Caco-2 (cell line): ENCODE data around the gene SIMC1. TPM values are rescaled to one million over a fixed set of nuclear protein-coding genes. Genes with fewer than 3 reads are reported as not detected.

Experiments used
- BruUV-seq: library from RNA; stranded (reverse); fragments of 400-500 nt; replicated peaks from 2 replicates; lab custom pipeline; 2021; lab: Mats Ljungman, UMichigan
- CTCF ChIA-PET: fragments of 300-600 bp; sonication (Branson Sonifier 250); formaldehyde crosslinking; loops from one replicate; lab custom pipeline; 2022; ENCODE audit warnings: antibody characterized with exemption; lab: Charles Lee
- POLR2A ChIA-PET: fragments of 300-600 bp; sonication (Branson Sonifier 250); formaldehyde crosslinking; loops from one replicate; lab custom pipeline; 2022; ENCODE audit warnings: antibody characterized with exemption; lab: Charles Lee
- DNase-seq, 2 experiments: peaks; one replicate each; pipeline versions ENCODE4 v3.0.0 to v3.0.0-alpha.2; 2020 to 2022
- H3K27me3 ChIP-seq: replicated peaks from 2 replicates; pipeline ENCODE4 v1.6.0; 2011; ENCODE audit warnings: low read length; ENCODE audit not compliant: control insufficient read depth, insufficient read depth
- H3K36me3 ChIP-seq: 2 replicates; pipeline ENCODE4 v1.5.1; 2011; ENCODE audit warnings: low read length; ENCODE audit not compliant: control insufficient read depth, insufficient read depth
- H3K4me1 ChIP-seq: fragments of 250-450 bp; sonication (Bioruptor Pico); 2 replicates; pipeline ENCODE4 v1.5.1; 2020; ENCODE audit warnings: mild to moderate bottlenecking
- H3K4me3 ChIP-seq: 2 replicates; pipeline ENCODE4 v1.5.1; 2011; ENCODE audit warnings: low read depth, mild to moderate bottlenecking, control low read depth, low read length
- H3K9me3 ChIP-seq: fragments of 250-450 bp; sonication (Bioruptor Pico); 2 replicates; pipeline ENCODE4 v1.5.1; 2020; ENCODE audit warnings: mild to moderate bottlenecking, moderate library complexity
- H3K27ac Mint-ChIP-seq: one replicate; pipeline ENCODE4 v1.8.0; 2022; ENCODE audit warnings: mixed read lengths; ENCODE audit not compliant: unreplicated experiment
- H3K27me3 Mint-ChIP-seq: one replicate; pipeline ENCODE4 v1.8.0; 2022; ENCODE audit warnings: mixed read lengths; ENCODE audit not compliant: insufficient read depth, unreplicated experiment
- H3K36me3 Mint-ChIP-seq: one replicate; pipeline ENCODE4 v1.8.0; 2022; ENCODE audit warnings: mild to moderate bottlenecking, mixed read lengths; ENCODE audit not compliant: insufficient read depth, unreplicated experiment
- H3K4me1 Mint-ChIP-seq: one replicate; pipeline ENCODE4 v1.8.0; 2022; ENCODE audit warnings: low read depth, mixed read lengths; ENCODE audit not compliant: unreplicated experiment
- H3K4me3 Mint-ChIP-seq: one replicate; pipeline ENCODE4 v1.8.0; 2022; ENCODE audit warnings: mild to moderate bottlenecking, moderate library complexity, mixed read lengths; ENCODE audit not compliant: unreplicated experiment
- H3K9me3 Mint-ChIP-seq: one replicate; pipeline ENCODE4 v1.8.0; 2022; ENCODE audit warnings: mixed read lengths; ENCODE audit not compliant: unreplicated experiment
- CTCF ChIP-seq, 2 experiments: fragments of 200-600 bp in 1 of 2; IDR thresholded peaks; 1 replicate in 1 of 2; 2 replicates in 1 of 2; pipeline versions ENCODE4 v1.5.1 to v1.8.0; 2011 to 2022; ENCODE audit warnings: antibody characterized with exemption in 1 of 2, control low read depth in 1 of 2, inconsistent platforms in 1 of 2, low read depth in 1 of 2, low read length in 1 of 2, mild to moderate bottlenecking in 1 of 2, moderate library complexity in 1 of 2; ENCODE audit not compliant: insufficient read depth in 1 of 2, severe bottlenecking in 1 of 2, unreplicated experiment in 1 of 2
- intact Hi-C: fragments of 100-400 bp; cut with micrococcal nuclease; formaldehyde crosslinking; loops from one replicate; pipeline ENCODE4 v1.10.0; 2022; ENCODE audit not compliant: unreplicated experiment
- total RNA-seq: library from RNA; stranded (reverse); gene quantifications from 2 replicates; pipeline ENCODE4 v1.2.3, GENCODE V29; 2022

Gene SIMC1
- total RNA-seq, 1 experiment from 2014 or later = 42.3 TPM

GRCh38 chr5:176379881-176380280 lies 141.7 kb downstream of the SIMC1 start:
- no peak for TF ChIP-seq CTCF (IDR thresholded peaks at IDR 0.05; ENCODE audit: insufficient read depth in 1 of 2, low read depth in 1 of 2, low read length in 1 of 2, severe bottlenecking in 1 of 2, unreplicated experiment in 1 of 2)
- no peak overlapping the region for H3K4me3 ChIP-seq
- Mint-ChIP-seq H3K27ac (no peak overlapping the region), H3K4me3 (no peak overlapping the region), H3K9me3 (no peaks in the 10 kb centered on the region), H3K27me3 (no peaks in the 10 kb centered on the region), H3K4me1 (no peaks in the 10 kb centered on the region), H3K36me3 (peaks cover 31% of the 10 kb centered on the region)
- intact Hi-C loops = no loop called here
- H3K27me3 ChIP-seq = no peaks in the 10 kb centered on the region
- POLR2A ChIA-PET = no interaction called here
- CTCF ChIA-PET = no interaction called here
- H3K9me3 ChIP-seq = no peaks in the 10 kb centered on the region
- no TSS peak for BruUV-seq
- no peak for DNase-seq
- no peaks in the 10 kb centered on the region for H3K4me1 ChIP-seq
- H3K36me3 ChIP-seq = no peaks in the 10 kb centered on the region

- Histone ChIP-seq H3K27me3 (no peaks in the 10 kb centered on the region), H3K4me3 (no peak overlapping the region), H3K4me1 (no peaks in the 10 kb centered on the region), H3K36me3 (no peaks in the 10 kb centered on the region), H3K9me3 (no peaks in the 10 kb centered on the region)
- no peak for DNase-seq
- intact Hi-C loops = no loop called here
- ChIA-PET CTCF (no interaction called here), POLR2A (no interaction called here)
- Mint-ChIP-seq H3K9me3 (no peaks in the 10 kb centered on the region), H3K27ac (no peak overlapping the region), H3K27me3 (no peaks in the 10 kb centered on the region), H3K4me1 (no peaks in the 10 kb centered on the region), H3K36me3 (peaks cover 45% of the 10 kb centered on the region), H3K4me3 (no peak overlapping the region)
- no TSS peak for BruUV-seq
- TF ChIP-seq CTCF (IDR thresholded peaks at IDR 0.05; ENCODE audit: insufficient read depth in 1 of 2, low read depth in 1 of 2, low read length in 1 of 2, severe bottlenecking in 1 of 2, unreplicated experiment in 1 of 2) = no peak
Measured at GRCh38 chr5:176381423-176381822, 143.2 kb downstream of the SIMC1 start.

- no peaks in the 10 kb centered on the region; the same call in 1 of the 2 replicates for H3K4me1 ChIP-seq
- Mint-ChIP-seq H3K36me3 (peaks cover 50% of the 10 kb centered on the region), H3K27ac (no peak overlapping the region), H3K4me3 (no peak overlapping the region), H3K9me3 (no peaks in the 10 kb centered on the region), H3K4me1 (no peaks in the 10 kb centered on the region), H3K27me3 (no peaks in the 10 kb centered on the region)
- TF ChIP-seq CTCF (IDR thresholded peaks at IDR 0.05; ENCODE audit: insufficient read depth in 1 of 2, low read depth in 1 of 2, low read length in 1 of 2, severe bottlenecking in 1 of 2, unreplicated experiment in 1 of 2) = no peak
- ChIA-PET POLR2A (no interaction called here), CTCF (interaction anchor here (0.6 kb wide), 1 partner anchor 156 kb away, joined by 3 read pairs; no protein-coding TSS in a partner anchor)
- no peak for DNase-seq
- intact Hi-C loops = no loop called here
- BruUV-seq = no TSS peak
- no peaks in the 10 kb centered on the region for H3K9me3 ChIP-seq
- H3K27me3 ChIP-seq = no peaks in the 10 kb centered on the region
- no peaks in the 10 kb centered on the region for H3K36me3 ChIP-seq
- no peak overlapping the region for H3K4me3 ChIP-seq
Measured at GRCh38 chr5:176381979-176382378, 143.8 kb downstream of the SIMC1 start.
